Adrenal gland (tissue), 12 donors: ENCODE data around the gene DLG2. TPM values are rescaled to one million over a fixed set of nuclear protein-coding genes. Genes with fewer than 3 reads are reported as not detected.

ENCODE experiments used
- DNase-seq, 7 donors: peaks; one replicate each; pipeline ENCODE4 v3.0.0-alpha.2; 2019 to 2020
- H3K27ac ChIP-seq, 5 donors: fragments of 200-600 bp; sonication (generic) in 4 of 5; 1 replicate in 3 of 5; 2 replicates in 2 of 5; pipeline versions ENCODE4 v1.5.1 to v1.8.0; 2016 to 2020; ENCODE audit warnings: mild to moderate bottlenecking in 1 of 5
- H3K27me3 ChIP-seq: fragments of 200-600 bp; 2 replicates; pipeline ENCODE4 v1.8.0; 2021
- H3K36me3 ChIP-seq, 2 donors: fragments of 200-600 bp; replicated peaks in 1 of 2; 1 replicate in 1 of 2; 2 replicates in 1 of 2; pipeline versions ENCODE4 v1.5.1 to v1.8.0; 2018 to 2022
- H3K4me1 ChIP-seq, 2 donors: fragments of 200-600 bp; replicated peaks in 1 of 2; 1 replicate in 1 of 2; 2 replicates in 1 of 2; pipeline versions ENCODE4 v1.5.1 to v1.8.0; 2018 to 2021
- H3K4me3 ChIP-seq, 4 donors: fragments of 200-600 bp; sonication (generic) in 3 of 4; one replicate each; pipeline ENCODE4 v1.5.1; 2016 to 2018
- H3K9me3 ChIP-seq, 3 donors: fragments of 200-600 bp; sonication (generic) in 1 of 3; replicated peaks in 1 of 3; 1 replicate in 2 of 3; 2 replicates in 1 of 3; pipeline versions ENCODE4 v1.5.1 to v1.8.0; 2016 to 2021
- POLR2A ChIP-seq, 2 donors: fragments of 450-650 bp; IDR thresholded peaks; one replicate each; pipeline ENCODE4 v1.6.1; 2017; ENCODE audit warnings: antibody characterized with exemption in 2 of 2, mild to moderate bottlenecking in 2 of 2, moderate library complexity in 1 of 2
- WGBS, 4 donors: extraction: QIAGEN DNeasy Blood & Tissue Kit in 2 of 4; methylation state at CpG; one replicate each; pipeline versions ENCODE4 v1.1.5 to v1.1.7; 2013 to 2017; 5-methylcytosine and 5-hydroxymethylcytosine counted together
- intact Hi-C, 2 donors: fragments of 100-400 bp; cut with DNase I; formaldehyde crosslinking; loops; one replicate each; pipeline versions ENCODE4 v1.14.1 to v1.15.0; 2022 to 2023
- polyA plus RNA-seq, 3 donors: library from polyadenylated mRNA; stranded (reverse); fragments of 200-250 nt in 2 of 3; fragments of 350-450 nt in 1 of 3; fragmentation: Illumina TruSeq in 1 of 3; extraction: RNeasy Lipid Tissue Mini Kit (QIAGEN cat#74804) in 1 of 3; gene quantifications; one replicate each; pipeline ENCODE4 v1.2.3, GENCODE V29; 2013 to 2014
- total RNA-seq, 9 donors: library from RNA; depleted of rRNA in 4 of 9; stranded (reverse); fragments of >200 nt in 4 of 9; fragments of 120-200 nt in 1 of 9; fragmentation: NEBNext Ultra II Directional in 1 of 9; extraction: Animal tissue kit (Norgen Biotek cat#: 25700) in 1 of 9; gene quantifications; one replicate each; pipeline versions ENCODE4 v1.1.0 to v1.2.4, GENCODE V29; 2013 to 2023
- TF ChIP-seq, protein P1 (sequence below), 6 experiments: fragments of 450-650 bp in 4 of 6; fragments of 200-600 bp in 2 of 6; sonication (generic) in 1 of 6; IDR thresholded peaks; 1 replicate in 5 of 6; 2 replicates in 1 of 6; pipeline versions ENCODE4 v1.5.1 to v1.8.0; 2016 to 2021; ENCODE audit warnings: antibody characterized with exemption in 6 of 6, mild to moderate bottlenecking in 2 of 6, moderate library complexity in 1 of 6
- donor health status: healthy with polysubstance abuse.
- donor health status: Bipolar disorder and iron deficiency.
- donor health status: DM: yes; HTN: yes; CAD: no.
- donor health status: DM: no; HTN: no; CAD: no.
- donor health status: DM: no; HTN: no; CAD: no.
- donor health status: DM: yes; HTN: yes; CAD: no.

The DLG2 gene
- total and polyA plus RNA-seq, 12 donors, result 8.3 to 101 (median 37.5) TPM

DNA sequence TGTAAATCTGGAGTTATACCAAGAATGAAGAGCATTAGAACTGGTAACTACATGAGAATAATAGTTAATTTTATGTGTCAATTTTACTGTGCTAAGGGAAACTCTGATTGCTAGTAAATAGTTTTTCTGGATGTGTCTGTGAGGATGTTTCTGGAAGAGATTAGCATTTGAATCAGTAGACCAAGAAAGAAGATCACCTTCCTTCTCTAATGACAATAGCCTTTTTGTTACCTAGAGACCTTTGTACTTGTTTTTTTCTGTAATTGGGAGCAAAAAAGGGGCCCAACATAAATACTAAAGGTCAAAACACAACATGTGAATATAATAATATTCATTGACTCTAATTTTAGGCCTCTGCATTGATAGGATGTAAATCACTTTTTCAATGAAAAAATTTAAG, 100.6 kb downstream of the DLG2 start:
- no peaks in the 10 kb centered on the region for H3K36me3 ChIP-seq
- no peak overlapping the region for H3K4me3 ChIP-seq
- peaks cover 0 to 8% (median 0%) of the 10 kb centered on the region in 3 donors for H3K9me3 ChIP-seq
- TF ChIP-seq, protein P1, sequence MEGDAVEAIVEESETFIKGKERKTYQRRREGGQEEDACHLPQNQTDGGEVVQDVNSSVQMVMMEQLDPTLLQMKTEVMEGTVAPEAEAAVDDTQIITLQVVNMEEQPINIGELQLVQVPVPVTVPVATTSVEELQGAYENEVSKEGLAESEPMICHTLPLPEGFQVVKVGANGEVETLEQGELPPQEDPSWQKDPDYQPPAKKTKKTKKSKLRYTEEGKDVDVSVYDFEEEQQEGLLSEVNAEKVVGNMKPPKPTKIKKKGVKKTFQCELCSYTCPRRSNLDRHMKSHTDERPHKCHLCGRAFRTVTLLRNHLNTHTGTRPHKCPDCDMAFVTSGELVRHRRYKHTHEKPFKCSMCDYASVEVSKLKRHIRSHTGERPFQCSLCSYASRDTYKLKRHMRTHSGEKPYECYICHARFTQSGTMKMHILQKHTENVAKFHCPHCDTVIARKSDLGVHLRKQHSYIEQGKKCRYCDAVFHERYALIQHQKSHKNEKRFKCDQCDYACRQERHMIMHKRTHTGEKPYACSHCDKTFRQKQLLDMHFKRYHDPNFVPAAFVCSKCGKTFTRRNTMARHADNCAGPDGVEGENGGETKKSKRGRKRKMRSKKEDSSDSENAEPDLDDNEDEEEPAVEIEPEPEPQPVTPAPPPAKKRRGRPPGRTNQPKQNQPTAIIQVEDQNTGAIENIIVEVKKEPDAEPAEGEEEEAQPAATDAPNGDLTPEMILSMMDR (IDR thresholded peaks at IDR 0.05), result no peak
- TF ChIP-seq POLR2A (IDR thresholded peaks at IDR 0.05), result no peak
- no peak for DNase-seq
- no peak overlapping the region for H3K27ac ChIP-seq
- intact Hi-C loops, result no loop called here
- no peaks in the 10 kb centered on the region for H3K27me3 ChIP-seq
- no peaks in the 10 kb centered on the region for H3K4me1 ChIP-seq

GRCh38 chr11:85525686-85526085, 101.5 kb downstream of the DLG2 start:
- Histone ChIP-seq H3K27me3 (no peaks in the 10 kb centered on the region), H3K9me3 (peaks cover 0 to 8% (median 0%) of the 10 kb centered on the region in 3 donors), H3K4me3 (no peak overlapping the region), H3K4me1 (no peaks in the 10 kb centered on the region), H3K36me3 (no peaks in the 10 kb centered on the region), H3K27ac (no peak overlapping the region)
- 72 to 82% (median 74%) methylated on average over 3 of the region's 3 CpGs for WGBS, 4 donors
- TF ChIP-seq, protein P1 (IDR thresholded peaks at IDR 0.05), result no peak
- TF ChIP-seq POLR2A (IDR thresholded peaks at IDR 0.05), result no peak
- no peak for DNase-seq
- intact Hi-C loops, result no loop called here

DNA sequence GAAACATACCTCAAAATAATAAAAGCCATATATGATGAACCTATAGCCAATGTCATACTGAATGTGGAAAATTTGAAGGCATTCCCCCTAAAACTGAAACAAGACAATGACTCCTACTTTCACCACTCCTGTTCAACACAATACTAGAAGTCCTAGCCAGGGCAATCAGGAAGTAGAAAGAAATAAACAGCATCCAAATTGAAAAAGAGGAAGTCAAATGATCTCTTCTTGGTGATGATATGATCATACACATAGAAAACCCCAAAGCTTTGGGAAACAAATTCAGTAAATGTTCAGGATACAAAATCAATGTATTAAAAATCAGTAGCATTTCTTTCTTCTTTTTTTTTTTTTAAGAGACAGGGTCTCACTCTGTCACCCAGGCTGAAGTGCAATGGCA, 109.9 kb downstream of the DLG2 start:
- H3K36me3 ChIP-seq, result no peaks in the 10 kb centered on the region
- peaks cover 0 to under 1% (median 0%) of the 10 kb centered on the region in 3 donors for H3K9me3 ChIP-seq

GRCh38 chr11:85495918-85496317, 131.2 kb downstream of the DLG2 start:
- Histone ChIP-seq H3K27ac (no peak overlapping the region), H3K9me3 (no peaks in the 10 kb centered on the region), H3K4me1 (no peaks in the 10 kb centered on the region), H3K4me3 (no peak overlapping the region), H3K27me3 (no peaks in the 10 kb centered on the region), H3K36me3 (no peaks in the 10 kb centered on the region)
- no peak for DNase-seq
- TF ChIP-seq, protein P1 (IDR thresholded peaks at IDR 0.05), result no peak
- TF ChIP-seq POLR2A (IDR thresholded peaks at IDR 0.05), result no peak
- WGBS, 4 donors, result 81 to 95% (median 86%) methylated on average over 5 of the region's 5 CpGs
- intact Hi-C loops, result no loop called here

More for the DNA sequence above, 109.9 kb downstream of the DLG2 start:
- DNase-seq, result no peak
- H3K27me3 ChIP-seq, result no peaks in the 10 kb centered on the region
- no peak overlapping the region for H3K27ac ChIP-seq
- no peak overlapping the region for H3K4me3 ChIP-seq
- intact Hi-C loops, result no loop called here
- no peak for TF ChIP-seq POLR2A (IDR thresholded peaks at IDR 0.05)
- TF ChIP-seq, protein P1 (IDR thresholded peaks at IDR 0.05), result no peak
- no peaks in the 10 kb centered on the region for H3K4me1 ChIP-seq
